ENCODE data around the gene RFTN1. TPM values are rescaled to one million over a fixed set of nuclear protein-coding genes. Genes with fewer than 3 reads are reported as not detected.

RFTN1 gene
- total and polyA plus RNA-seq, 2 donors (not counting 1 experiment from before 2014, with no cell fraction given), result 32.4 to 156 TPM

DNA sequence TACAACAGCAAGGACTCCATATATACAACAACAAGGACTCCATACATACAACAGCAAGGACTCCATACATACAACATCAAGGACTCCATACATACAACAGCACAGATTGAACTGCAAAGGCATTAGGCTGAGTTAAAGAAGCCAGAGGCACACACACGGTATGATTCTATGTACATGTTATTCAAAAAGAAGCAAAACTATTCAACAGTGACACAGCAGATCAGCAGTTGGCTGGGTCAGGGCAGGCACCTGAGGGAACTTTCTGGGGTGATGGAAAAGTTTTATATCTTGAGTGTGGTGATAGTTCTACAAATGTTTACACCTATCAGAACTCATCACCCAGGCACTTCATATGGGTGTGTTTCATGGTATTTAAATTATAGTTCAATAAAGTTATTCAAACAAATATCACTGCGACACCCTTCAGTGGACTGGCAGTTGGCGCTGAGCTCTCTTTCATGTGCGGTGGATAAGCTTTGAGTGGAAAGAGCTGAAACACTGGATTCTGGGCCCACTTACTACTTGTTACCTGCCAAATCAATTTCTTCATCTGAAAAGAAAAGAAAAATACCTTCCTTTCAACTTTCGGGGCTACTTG, 28.0 kb downstream of the RFTN1 start:
- Histone ChIP-seq H4K20me1 (ENCODE audit: control insufficient read depth, insufficient read depth, low read length, poor library complexity, severe bottlenecking) (no peaks in the 10 kb centered on the region), H3K79me2 (ENCODE audit: control insufficient read depth, insufficient read depth, low read length) (peaks cover 90% of the 10 kb centered on the region), H3K4me1 (ENCODE audit: control insufficient read depth in 2 of 2, insufficient read depth in 2 of 2, low read length in 2 of 2) (peaks cover 41 to 51% of the 10 kb centered on the region in 2 donors), H3K9me3 (ENCODE audit: control extremely low read depth in 1 of 3, control insufficient read depth in 2 of 3, insufficient read depth in 1 of 3, low read length in 2 of 3) (no peaks in the 10 kb centered on the region), H3K4me3 (ENCODE audit: control extremely low read depth in 1 of 5, extremely low read depth in 1 of 5, insufficient read depth in 1 of 5, low read depth in 2 of 5, low read length in 4 of 5) (no peak overlapping the region), H3K27me3 (replicated peaks in 1 of 4; ENCODE audit: control extremely low read depth in 1 of 4, control insufficient read depth in 3 of 4, insufficient read depth in 4 of 4, low read length in 3 of 4) (no peaks in the 10 kb centered on the region), H2AFZ (ENCODE audit: insufficient read depth, low read depth, low read length, poor library complexity, severe bottlenecking) (no peak overlapping the region), H3K9ac (ENCODE audit: low read length) (no peak overlapping the region), H3K4me2 (replicated peaks; ENCODE audit: low read depth, low read length, poor library complexity, severe bottlenecking) (no peak overlapping the region), H3K36me3 (replicated peaks in 1 of 2; ENCODE audit: control extremely low read depth in 1 of 2, control insufficient read depth in 1 of 2, extremely low read depth in 1 of 2, insufficient read depth in 2 of 2, low read length in 1 of 2) (peaks cover 0 to 20% of the 10 kb centered on the region in 2 experiments), H3K27ac (ENCODE audit: low read length in 2 of 2) (peak overlapping the region in 1 of 2 donors; percentile 74)
- WGBS (ENCODE audit: insufficient coverage), result no CpG with 5 or more reads among the region's 5 CpGs
- no peaks in the 10 kb centered on the region for H3K27me3 Mint-ChIP-seq
- no peak overlapping the region for H3K27ac Mint-ChIP-seq
- no peak for DNase-seq
- ChIA-PET POLR2A (interaction anchor here (1.2 kb wide), 1 partner anchor 11 kb away, joined by 4 read pairs; no protein-coding TSS in a partner anchor), CTCF (interaction anchor here (0.9 to 1.1 kb wide), 3 partner anchors 8 to 26 kb away, joined by 3 to 4 read pairs (median 3); no protein-coding TSS in a partner anchor)
- H3K4me1 Mint-ChIP-seq, result peaks cover 59% of the 10 kb centered on the region
- no peak for ATAC-seq (ENCODE audit: low read depth)
- no peak overlapping the region for H3K4me3 Mint-ChIP-seq
- TF ChIP-seq, protein P1, sequence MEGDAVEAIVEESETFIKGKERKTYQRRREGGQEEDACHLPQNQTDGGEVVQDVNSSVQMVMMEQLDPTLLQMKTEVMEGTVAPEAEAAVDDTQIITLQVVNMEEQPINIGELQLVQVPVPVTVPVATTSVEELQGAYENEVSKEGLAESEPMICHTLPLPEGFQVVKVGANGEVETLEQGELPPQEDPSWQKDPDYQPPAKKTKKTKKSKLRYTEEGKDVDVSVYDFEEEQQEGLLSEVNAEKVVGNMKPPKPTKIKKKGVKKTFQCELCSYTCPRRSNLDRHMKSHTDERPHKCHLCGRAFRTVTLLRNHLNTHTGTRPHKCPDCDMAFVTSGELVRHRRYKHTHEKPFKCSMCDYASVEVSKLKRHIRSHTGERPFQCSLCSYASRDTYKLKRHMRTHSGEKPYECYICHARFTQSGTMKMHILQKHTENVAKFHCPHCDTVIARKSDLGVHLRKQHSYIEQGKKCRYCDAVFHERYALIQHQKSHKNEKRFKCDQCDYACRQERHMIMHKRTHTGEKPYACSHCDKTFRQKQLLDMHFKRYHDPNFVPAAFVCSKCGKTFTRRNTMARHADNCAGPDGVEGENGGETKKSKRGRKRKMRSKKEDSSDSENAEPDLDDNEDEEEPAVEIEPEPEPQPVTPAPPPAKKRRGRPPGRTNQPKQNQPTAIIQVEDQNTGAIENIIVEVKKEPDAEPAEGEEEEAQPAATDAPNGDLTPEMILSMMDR (IDR thresholded peaks at IDR 0.05), result no peak
- TF ChIP-seq EZH2 (IDR thresholded peaks at IDR 0.05; ENCODE audit: borderline replicate concordance, insufficient read depth, low read depth, low read length, poor library complexity, severe bottlenecking), result no peak
- intact Hi-C loops (cut with micrococcal nuclease), result no loop called here
- H3K9me3 Mint-ChIP-seq (ENCODE audit: insufficient read depth), result no peaks in the 10 kb centered on the region

GRCh38 chr3:16484984-16485383, 28.5 kb downstream of the RFTN1 start:
- H3K4me3 Mint-ChIP-seq, result no peak overlapping the region
- H3K4me1 Mint-ChIP-seq, result peaks cover 64% of the 10 kb centered on the region
- intact Hi-C loops (cut with micrococcal nuclease), result loop anchor here (5.0 kb wide), 1 partner anchor 53 kb away; no protein-coding TSS in a partner anchor
- H3K27me3 Mint-ChIP-seq, result no peaks in the 10 kb centered on the region
- peak overlapping the region in 1 of 2 donors; percentile 74 for H3K27ac ChIP-seq (ENCODE audit: low read length in 2 of 2)
- no peaks in the 10 kb centered on the region for H3K27me3 ChIP-seq (replicated peaks in 1 of 4; ENCODE audit: control extremely low read depth in 1 of 4, control insufficient read depth in 3 of 4, insufficient read depth in 4 of 4, low read length in 3 of 4)
- H3K27ac Mint-ChIP-seq, result peak overlapping the region; percentile 43
- H3K9me3 Mint-ChIP-seq (ENCODE audit: insufficient read depth), result no peaks in the 10 kb centered on the region
- no peak overlapping the region for H3K4me2 ChIP-seq (replicated peaks; ENCODE audit: low read depth, low read length, poor library complexity, severe bottlenecking)
- H3K79me2 ChIP-seq (ENCODE audit: control insufficient read depth, insufficient read depth, low read length), result peaks cover 90% of the 10 kb centered on the region
- no peak overlapping the region for H3K4me3 ChIP-seq (ENCODE audit: control extremely low read depth in 1 of 5, extremely low read depth in 1 of 5, insufficient read depth in 1 of 5, low read depth in 2 of 5, low read length in 4 of 5)
- no peaks in the 10 kb centered on the region for H4K20me1 ChIP-seq (ENCODE audit: control insufficient read depth, insufficient read depth, low read length, poor library complexity, severe bottlenecking)
- H2AFZ ChIP-seq (ENCODE audit: insufficient read depth, low read depth, low read length, poor library complexity, severe bottlenecking), result no peak overlapping the region
- no peaks in the 10 kb centered on the region for H3K9me3 ChIP-seq (ENCODE audit: control extremely low read depth in 1 of 3, control insufficient read depth in 2 of 3, insufficient read depth in 1 of 3, low read length in 2 of 3)
- H3K36me3 ChIP-seq (replicated peaks in 1 of 2; ENCODE audit: control extremely low read depth in 1 of 2, control insufficient read depth in 1 of 2, extremely low read depth in 1 of 2, insufficient read depth in 2 of 2, low read length in 1 of 2), result peaks cover 0 to 14% of the 10 kb centered on the region in 2 experiments
- ATAC-seq (ENCODE audit: low read depth) (no peak), DNase-seq (no peak)
- ChIA-PET CTCF (interaction anchor here (0.9 to 1.1 kb wide), 3 partner anchors 8 to 27 kb away, joined by 3 to 4 read pairs (median 3); no protein-coding TSS in a partner anchor), POLR2A (interaction anchor here (1.2 kb wide), 1 partner anchor 11 kb away, joined by 4 read pairs; no protein-coding TSS in a partner anchor)
- WGBS (ENCODE audit: insufficient coverage), result 89% methylated on average over 2 of the region's 2 CpGs
- TF ChIP-seq, protein P1 (IDR thresholded peaks at IDR 0.05), result no peak
- TF ChIP-seq EZH2 (IDR thresholded peaks at IDR 0.05; ENCODE audit: borderline replicate concordance, insufficient read depth, low read depth, low read length, poor library complexity, severe bottlenecking), result no peak
- H3K9ac ChIP-seq (ENCODE audit: low read length), result no peak overlapping the region
- peaks cover 46 to 56% of the 10 kb centered on the region in 2 donors for H3K4me1 ChIP-seq (ENCODE audit: control insufficient read depth in 2 of 2, insufficient read depth in 2 of 2, low read length in 2 of 2)
